PFSK-1 (cell line): ENCODE measurements around the gene ABCD1.

Experiments
- FOXP2 ChIP-seq: optimal IDR thresholded peaks from 2 replicates; pipeline ENCODE3; 2011; ENCODE audit warnings: borderline replicate concordance, control low read depth, inconsistent platforms; ENCODE audit not compliant: insufficient read depth; ENCODE audit errors: extremely low read length, extremely low read depth
- POLR2AphosphoS5 ChIP-seq: IDR thresholded peaks from 2 replicates; pipeline ENCODE4 v1.6.1; 2012; ENCODE audit warnings: low read depth, mild to moderate bottlenecking, control low read depth, low read length, moderate library complexity
- REST ChIP-seq, 2 experiments: IDR thresholded peaks; 2 replicates each; pipeline versions ENCODE4 v1.6.1 to v1.8.0; 2011 to 2012; ENCODE audit warnings: low read depth in 2 of 2, low read length in 2 of 2, control low read depth in 1 of 2, inconsistent platforms in 1 of 2, mild to moderate bottlenecking in 1 of 2, moderate library complexity in 1 of 2; ENCODE audit not compliant: insufficient read depth in 1 of 2
- SIN3A ChIP-seq: IDR thresholded peaks from 2 replicates; pipeline ENCODE4 v1.6.1; 2012; ENCODE audit warnings: mild to moderate bottlenecking, low read length, moderate library complexity, borderline replicate concordance; ENCODE audit not compliant: insufficient read depth
- TAF1 ChIP-seq: IDR thresholded peaks from 2 replicates; pipeline ENCODE4 v1.6.1; 2012; ENCODE audit warnings: low read length, control low read depth, borderline replicate concordance; ENCODE audit not compliant: insufficient read depth

Gene ABCD1

DNA sequence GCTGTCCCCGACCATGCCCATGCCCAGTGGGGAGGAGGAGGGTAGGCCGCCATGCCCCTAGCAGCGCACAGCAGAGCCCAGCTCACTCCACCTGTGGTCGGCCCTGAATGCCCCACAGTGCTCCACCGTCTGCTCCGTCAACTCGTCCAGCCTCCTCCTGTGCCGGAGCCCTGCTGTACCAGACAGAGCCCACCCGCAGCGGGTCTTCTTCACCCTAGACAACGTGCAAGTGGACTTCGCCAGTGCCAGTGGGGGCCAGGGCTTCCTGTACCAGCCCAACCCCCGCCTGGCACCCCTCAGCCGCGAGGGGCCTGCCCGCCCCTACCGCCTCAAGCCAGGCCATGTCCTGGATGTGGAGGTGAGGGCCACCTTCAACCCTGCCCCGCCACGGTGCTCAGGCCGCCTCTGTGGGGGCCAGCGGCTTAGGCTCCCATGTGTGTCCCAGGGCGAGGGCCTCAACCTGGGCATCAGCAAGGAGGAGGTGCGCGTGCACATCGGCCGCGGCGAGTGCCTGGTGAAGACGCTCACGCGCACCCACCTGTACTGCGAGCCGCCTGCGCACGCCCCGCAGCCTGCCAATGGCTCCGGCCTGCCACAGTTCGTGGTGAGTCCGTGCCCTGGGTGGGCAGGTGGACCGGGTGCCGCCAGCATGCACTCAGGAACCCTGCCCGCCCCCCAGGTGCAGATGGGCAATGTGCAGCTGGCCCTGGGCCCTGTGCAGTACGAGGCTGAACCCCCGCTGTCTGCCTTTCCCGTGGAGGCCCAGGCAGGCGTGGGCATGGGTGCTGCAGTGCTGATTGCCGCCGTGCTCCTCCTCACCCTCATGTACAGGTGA is 49.3 kb downstream of the ABCD1 start:
- TF ChIP-seq TAF1 (no peak), POLR2AphosphoS5 (no peak)

DNA sequence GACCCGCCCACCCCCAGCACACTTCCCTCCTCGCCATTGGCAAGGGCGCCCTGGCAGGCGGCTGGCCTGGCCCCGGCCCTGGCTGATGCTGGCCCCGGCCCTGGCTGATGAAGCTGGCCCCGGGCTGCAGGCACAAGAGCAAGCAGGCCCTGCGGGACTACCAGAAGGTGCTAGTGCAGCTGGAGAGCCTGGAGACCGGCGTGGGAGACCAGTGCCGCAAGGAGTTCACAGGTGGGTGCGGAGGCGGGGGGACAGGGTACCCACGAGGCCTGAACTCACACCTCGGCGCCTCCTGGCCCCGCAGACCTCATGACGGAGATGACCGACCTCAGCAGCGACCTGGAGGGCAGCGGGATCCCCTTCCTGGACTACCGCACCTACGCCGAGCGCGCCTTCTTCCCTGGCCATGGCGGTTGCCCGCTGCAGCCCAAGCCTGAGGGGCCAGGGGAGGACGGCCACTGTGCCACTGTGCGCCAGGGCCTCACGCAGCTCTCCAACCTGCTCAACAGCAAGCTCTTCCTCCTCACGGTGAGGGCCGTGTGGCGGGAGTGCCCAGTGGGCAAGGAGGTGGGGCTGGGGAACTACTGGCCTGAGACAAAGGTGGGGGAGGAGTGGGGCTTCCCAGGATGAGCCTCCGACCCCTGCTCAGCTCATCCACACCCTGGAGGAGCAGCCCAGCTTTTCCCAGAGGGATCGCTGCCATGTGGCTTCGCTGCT is 50.1 kb downstream of the ABCD1 start:
- no peak for TF ChIP-seq REST (IDR thresholded peaks at IDR 0.05; ENCODE audit: insufficient read depth in 1 of 2, low read depth in 2 of 2, low read length in 2 of 2)
- no peak for TF ChIP-seq POLR2AphosphoS5
- TF ChIP-seq SIN3A, result no peak
- TF ChIP-seq TAF1, result no peak

- TF ChIP-seq SIN3A, result no peak
- TF ChIP-seq TAF1, result no peak
- TF ChIP-seq FOXP2, result no peak
- TF ChIP-seq REST (IDR thresholded peaks at IDR 0.05; ENCODE audit: insufficient read depth in 1 of 2, low read depth in 2 of 2, low read length in 2 of 2), result no peak
- TF ChIP-seq POLR2AphosphoS5, result no peak
Measured at GRCh38 chrX:153775293-153776119, 50.9 kb downstream of the ABCD1 start.

DNA sequence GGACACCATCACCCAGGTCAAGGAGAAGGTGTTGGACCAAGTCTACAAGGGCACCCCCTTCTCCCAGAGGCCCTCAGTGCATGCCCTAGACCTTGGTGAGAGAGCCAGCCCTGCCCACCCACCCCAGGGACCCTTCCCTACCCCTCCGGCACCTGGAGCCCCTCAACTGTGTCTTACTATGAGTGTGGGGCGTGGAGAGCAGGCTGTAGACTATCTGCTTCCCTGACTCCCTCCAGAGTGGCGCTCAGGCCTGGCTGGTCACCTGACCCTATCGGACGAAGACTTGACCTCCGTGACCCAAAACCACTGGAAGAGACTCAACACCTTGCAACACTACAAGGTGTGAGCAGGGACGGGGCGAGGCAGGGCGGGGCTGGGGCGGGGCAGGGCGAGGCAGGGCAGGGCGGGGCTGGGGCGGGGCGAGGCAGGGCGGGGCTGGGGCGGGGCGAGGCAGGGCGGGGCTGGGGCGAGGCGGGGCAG is 51.5 kb downstream of the ABCD1 start:
- TF ChIP-seq REST (IDR thresholded peaks at IDR 0.05; ENCODE audit: insufficient read depth in 1 of 2, low read depth in 2 of 2, low read length in 2 of 2) (no peak), TAF1 (no peak), SIN3A (no peak), FOXP2 (no peak), POLR2AphosphoS5 (no peak)

DNA sequence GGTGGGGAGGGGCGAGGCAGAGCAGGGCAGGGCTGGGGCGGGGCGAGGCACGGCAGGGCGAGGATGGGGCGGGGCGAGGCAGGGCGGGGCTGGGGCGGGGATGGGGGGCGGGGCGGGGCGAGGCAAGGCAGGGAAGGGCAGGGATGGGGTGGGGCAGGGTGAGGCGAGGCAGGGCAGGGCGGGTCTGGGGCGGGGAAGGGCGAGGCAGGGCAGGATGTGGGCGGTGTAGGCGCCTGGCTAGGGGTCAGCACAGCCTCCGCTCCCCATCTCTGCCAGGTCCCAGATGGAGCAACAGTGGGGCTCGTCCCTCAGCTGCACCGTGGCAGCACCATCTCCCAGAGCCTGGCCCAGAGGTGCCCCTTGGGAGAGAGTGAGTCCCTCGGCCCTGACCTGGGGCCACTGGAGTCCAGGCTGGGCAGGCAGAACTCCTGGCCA is 52.0 kb downstream of the ABCD1 start:
- TF ChIP-seq REST (IDR thresholded peaks at IDR 0.05; ENCODE audit: insufficient read depth in 1 of 2, low read depth in 2 of 2, low read length in 2 of 2) (no peak), TAF1 (no peak), SIN3A (no peak), POLR2AphosphoS5 (no peak), FOXP2 (no peak)
